ENCODE results near the gene VPS36.
A peak's percentile ranks its signal among the peaks of the same experiment; 100 is the strongest.
"Not testable (repeated sequence)": the region's sequence is repeated elsewhere in the genome, so short reads cannot be mapped to it uniquely, and the experiment has no call there.

VPS36 gene

GRCh38 chr13:52450012-52450792, at the start of gene VPS36:
Gene VPS36 (minus strand): TSS chr13:52450634. CDS start chr13:52450594, 40 bp downstream.
- peak; percentile 99 for DNase-seq (ENCODE audit: low read depth)
- Histone ChIP-seq H3K9me3 (ENCODE audit: control insufficient read depth, low read length) (no peaks in the 10 kb centered on the region), H3K4me3 (ENCODE audit: low read length) (peak within 1 kb of the TSS; percentile 88), H3K36me3 (ENCODE audit: control insufficient read depth, insufficient read depth, low read length, severe bottlenecking) (peaks cover under 1% of the 10 kb centered on the region), H3K4me1 (ENCODE audit: control insufficient read depth, insufficient read depth, low read length) (peaks cover 31% of the 10 kb centered on the region), H3K27me3 (replicated peaks; ENCODE audit: control insufficient read depth, insufficient read depth, low read length) (no peaks in the 10 kb centered on the region), H3K9ac (ENCODE audit: low read length) (peak within 1 kb of the TSS; percentile 98)

- H3K9ac ChIP-seq (ENCODE audit: low read length); H3K4me1 ChIP-seq (ENCODE audit: control insufficient read depth, insufficient read depth, low read length); H3K36me3 ChIP-seq (ENCODE audit: control insufficient read depth, insufficient read depth, low read length, severe bottlenecking); H3K27me3 ChIP-seq (replicated peaks; ENCODE audit: control insufficient read depth, insufficient read depth, low read length); H3K4me3 ChIP-seq (ENCODE audit: low read length); H3K9me3 ChIP-seq (ENCODE audit: control insufficient read depth, low read length); DNase-seq (ENCODE audit: low read depth): not testable (repeated sequence)
These were observed 47.5 kb upstream of the VPS36 start for GRCh38 chr13:52497979-52498378.

GRCh38 chr13:52494241-52494640, 43.8 kb upstream of the VPS36 start:
- H3K36me3 ChIP-seq (ENCODE audit: control insufficient read depth, insufficient read depth, low read length, severe bottlenecking); H3K9me3 ChIP-seq (ENCODE audit: control insufficient read depth, low read length); H3K4me3 ChIP-seq (ENCODE audit: low read length); H3K4me1 ChIP-seq (ENCODE audit: control insufficient read depth, insufficient read depth, low read length); DNase-seq (ENCODE audit: low read depth); H3K9ac ChIP-seq (ENCODE audit: low read length); H3K27me3 ChIP-seq (replicated peaks; ENCODE audit: control insufficient read depth, insufficient read depth, low read length): not testable (repeated sequence)

GRCh38 chr13:52491015-52491414, 40.6 kb upstream of the VPS36 start:
- not testable (repeated sequence) for H3K9ac ChIP-seq (ENCODE audit: low read length); H3K36me3 ChIP-seq (ENCODE audit: control insufficient read depth, insufficient read depth, low read length, severe bottlenecking); H3K4me3 ChIP-seq (ENCODE audit: low read length); H3K9me3 ChIP-seq (ENCODE audit: control insufficient read depth, low read length); H3K4me1 ChIP-seq (ENCODE audit: control insufficient read depth, insufficient read depth, low read length); DNase-seq (ENCODE audit: low read depth); H3K27me3 ChIP-seq (replicated peaks; ENCODE audit: control insufficient read depth, insufficient read depth, low read length)

- not testable (repeated sequence) for H3K36me3 ChIP-seq (ENCODE audit: control insufficient read depth, insufficient read depth, low read length, severe bottlenecking); H3K4me3 ChIP-seq (ENCODE audit: low read length); H3K9ac ChIP-seq (ENCODE audit: low read length)
These were observed 38.3 kb upstream of the VPS36 start for GRCh38 chr13:52488763-52489162.

GRCh38 chr13:52487078-52487477, 36.6 kb upstream of the VPS36 start:
- not testable (repeated sequence) for H3K9ac ChIP-seq (ENCODE audit: low read length); H3K9me3 ChIP-seq (ENCODE audit: control insufficient read depth, low read length); H3K4me1 ChIP-seq (ENCODE audit: control insufficient read depth, insufficient read depth, low read length); DNase-seq (ENCODE audit: low read depth); H3K4me3 ChIP-seq (ENCODE audit: low read length); H3K27me3 ChIP-seq (replicated peaks; ENCODE audit: control insufficient read depth, insufficient read depth, low read length); H3K36me3 ChIP-seq (ENCODE audit: control insufficient read depth, insufficient read depth, low read length, severe bottlenecking)

More at GRCh38 chr13:52488763-52489162, 38.3 kb upstream of the VPS36 start:
- DNase-seq (ENCODE audit: low read depth); H3K4me1 ChIP-seq (ENCODE audit: control insufficient read depth, insufficient read depth, low read length); H3K27me3 ChIP-seq (replicated peaks; ENCODE audit: control insufficient read depth, insufficient read depth, low read length); H3K9me3 ChIP-seq (ENCODE audit: control insufficient read depth, low read length): not testable (repeated sequence)

GRCh38 chr13:52480677-52481428, 30.4 kb upstream of the VPS36 start:
- not testable (repeated sequence) for H3K4me3 ChIP-seq (ENCODE audit: low read length); H3K9ac ChIP-seq (ENCODE audit: low read length); H3K9me3 ChIP-seq (ENCODE audit: control insufficient read depth, low read length); H3K36me3 ChIP-seq (ENCODE audit: control insufficient read depth, insufficient read depth, low read length, severe bottlenecking); H3K4me1 ChIP-seq (ENCODE audit: control insufficient read depth, insufficient read depth, low read length); H3K27me3 ChIP-seq (replicated peaks; ENCODE audit: control insufficient read depth, insufficient read depth, low read length); DNase-seq (ENCODE audit: low read depth)

- H3K36me3 ChIP-seq (ENCODE audit: control insufficient read depth, insufficient read depth, low read length, severe bottlenecking) = peaks cover 36% of the 10 kb centered on the region
- not testable (repeated sequence) for H3K27me3 ChIP-seq (replicated peaks; ENCODE audit: control insufficient read depth, insufficient read depth, low read length); H3K4me1 ChIP-seq (ENCODE audit: control insufficient read depth, insufficient read depth, low read length); H3K9ac ChIP-seq (ENCODE audit: low read length); H3K9me3 ChIP-seq (ENCODE audit: control insufficient read depth, low read length); DNase-seq (ENCODE audit: low read depth); H3K4me3 ChIP-seq (ENCODE audit: low read length)
These were observed 18.1 kb upstream of the VPS36 start for GRCh38 chr13:52468487-52468886.

- H3K36me3 ChIP-seq (ENCODE audit: control insufficient read depth, insufficient read depth, low read length, severe bottlenecking) = peaks cover 51% of the 10 kb centered on the region
- H3K4me1 ChIP-seq (ENCODE audit: control insufficient read depth, insufficient read depth, low read length) = no peaks in the 10 kb centered on the region
- no peak overlapping the region for H3K4me3 ChIP-seq (ENCODE audit: low read length)
These were observed 13.1 kb upstream of the VPS36 start for GRCh38 chr13:52463526-52463925.

GRCh38 chr13:52461265-52461664, 10.8 kb upstream of the VPS36 start:
- H3K36me3 ChIP-seq (ENCODE audit: control insufficient read depth, insufficient read depth, low read length, severe bottlenecking) = peaks cover 46% of the 10 kb centered on the region

More at GRCh38 chr13:52463526-52463925, 13.1 kb upstream of the VPS36 start:
- no peak for DNase-seq (ENCODE audit: low read depth)
- H3K9me3 ChIP-seq (ENCODE audit: control insufficient read depth, low read length) = no peaks in the 10 kb centered on the region
- no peak overlapping the region for H3K9ac ChIP-seq (ENCODE audit: low read length)
- no peaks in the 10 kb centered on the region for H3K27me3 ChIP-seq (replicated peaks; ENCODE audit: control insufficient read depth, insufficient read depth, low read length)

GRCh38 chr13:52459668-52460067, 9.2 kb upstream of the VPS36 start:
- DNase-seq (ENCODE audit: low read depth) = no peak
- no peak overlapping the region for H3K9ac ChIP-seq (ENCODE audit: low read length)
- no peaks in the 10 kb centered on the region for H3K9me3 ChIP-seq (ENCODE audit: control insufficient read depth, low read length)
- no peak overlapping the region for H3K4me3 ChIP-seq (ENCODE audit: low read length)
- H3K27me3 ChIP-seq (replicated peaks; ENCODE audit: control insufficient read depth, insufficient read depth, low read length) = no peaks in the 10 kb centered on the region
- H3K4me1 ChIP-seq (ENCODE audit: control insufficient read depth, insufficient read depth, low read length) = peaks cover 8% of the 10 kb centered on the region
- peaks cover 31% of the 10 kb centered on the region for H3K36me3 ChIP-seq (ENCODE audit: control insufficient read depth, insufficient read depth, low read length, severe bottlenecking)

More at GRCh38 chr13:52461265-52461664, 10.8 kb upstream of the VPS36 start:
- DNase-seq (ENCODE audit: low read depth) = no peak
- Histone ChIP-seq H3K9ac (ENCODE audit: low read length) (no peak overlapping the region), H3K4me3 (ENCODE audit: low read length) (no peak overlapping the region), H3K27me3 (replicated peaks; ENCODE audit: control insufficient read depth, insufficient read depth, low read length) (no peaks in the 10 kb centered on the region), H3K4me1 (ENCODE audit: control insufficient read depth, insufficient read depth, low read length) (peaks cover 3% of the 10 kb centered on the region), H3K9me3 (ENCODE audit: control insufficient read depth, low read length) (no peaks in the 10 kb centered on the region)

Measured in adipocyte (in vitro differentiated cells).